Prostate gland (tissue), 2 donors: ENCODE measurements around the gene SMYD2. TPM values are rescaled to one million over a fixed set of nuclear protein-coding genes. Genes with fewer than 3 reads are reported as not detected.

ENCODE experiments used
- DNase-seq: peaks from one replicate; pipeline ENCODE4 v3.0.0-alpha.2; 2019; ENCODE audit warnings: low spot score
- H3K27ac ChIP-seq, 2 donors: fragments of 200-600 bp; sonication (generic); 2 replicates each; pipeline ENCODE4 v1.5.1; 2017 to 2019
- H3K27me3 ChIP-seq: fragments of 200-600 bp; sonication (generic); replicated peaks from 2 replicates; pipeline ENCODE4 v1.5.1; 2019; ENCODE audit not compliant: insufficient read depth
- H3K36me3 ChIP-seq, 2 donors: fragments of 200-600 bp; sonication (generic); 1 replicate in 1 of 2; 2 replicates in 1 of 2; pipeline versions ENCODE4 v1.5.1 to v1.8.1; 2017 to 2019
- H3K4me1 ChIP-seq: fragments of 200-600 bp; sonication (generic); replicated peaks from 2 replicates; pipeline ENCODE4 v1.5.1; 2019
- H3K4me3 ChIP-seq, 2 donors: fragments of 200-600 bp; sonication (generic); 2 replicates each; pipeline ENCODE4 v1.5.1; 2017 to 2019
- H3K9me3 ChIP-seq: fragments of 200-600 bp; sonication (generic); 2 replicates; pipeline ENCODE4 v1.5.1; 2017
- POLR2A ChIP-seq: fragments of 450-650 bp; IDR thresholded peaks from one replicate; pipeline ENCODE4 v1.6.1; 2016; ENCODE audit warnings: antibody characterized with exemption, mild to moderate bottlenecking
- POLR2AphosphoS5 ChIP-seq: sonication (generic); formaldehyde crosslinking; IDR thresholded peaks from one replicate; pipeline ENCODE4 v1.6.1; 2017; ENCODE audit warnings: antibody characterized with exemption
- WGBS: methylation state at CpG from one replicate; pipeline ENCODE4 v1.1.5; 2018; 5-methylcytosine and 5-hydroxymethylcytosine counted together
- intact Hi-C: fragments of 100-400 bp; cut with DNase I; formaldehyde crosslinking; loops from one replicate; pipeline ENCODE4 v1.14.2; 2022
- total RNA-seq, 2 donors: library from RNA; depleted of rRNA; stranded (reverse); fragments of >200 nt; gene quantifications; one replicate each; pipeline ENCODE4 v1.1.0, GENCODE V29; 2016
- TF ChIP-seq, protein P1 (sequence below), 4 experiments: fragments of 200-600 bp in 2 of 4; fragments of 450-650 bp in 2 of 4; sonication (generic) in 2 of 4; IDR thresholded peaks; 1 replicate in 3 of 4; 2 replicates in 1 of 4; pipeline ENCODE4 v1.5.1; 2016 to 2019; ENCODE audit warnings: antibody characterized with exemption in 4 of 4, mild to moderate bottlenecking in 2 of 4, moderate library complexity in 2 of 4

SMYD2 gene, protein sequence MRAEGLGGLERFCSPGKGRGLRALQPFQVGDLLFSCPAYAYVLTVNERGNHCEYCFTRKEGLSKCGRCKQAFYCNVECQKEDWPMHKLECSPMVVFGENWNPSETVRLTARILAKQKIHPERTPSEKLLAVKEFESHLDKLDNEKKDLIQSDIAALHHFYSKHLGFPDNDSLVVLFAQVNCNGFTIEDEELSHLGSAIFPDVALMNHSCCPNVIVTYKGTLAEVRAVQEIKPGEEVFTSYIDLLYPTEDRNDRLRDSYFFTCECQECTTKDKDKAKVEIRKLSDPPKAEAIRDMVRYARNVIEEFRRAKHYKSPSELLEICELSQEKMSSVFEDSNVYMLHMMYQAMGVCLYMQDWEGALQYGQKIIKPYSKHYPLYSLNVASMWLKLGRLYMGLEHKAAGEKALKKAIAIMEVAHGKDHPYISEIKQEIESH
- 10 to 100 TPM; 18.6 to 50.4 TPM for total RNA-seq

GRCh38 chr1:214281021-214281719 lies at the start of gene SMYD2:
Gene SMYD2 (plus strand): TSS chr1:214281159. CDS start chr1:214281255, 96 bp downstream.
- H3K4me1 ChIP-seq, result no peaks in the 10 kb centered on the region
- no peaks in the 10 kb centered on the region for H3K9me3 ChIP-seq
- TF ChIP-seq POLR2A (peak; percentile 52), POLR2AphosphoS5 (no peak)
- DNase-seq, result peak; percentile 65
- H3K27ac ChIP-seq, result peak within 1 kb of the TSS; percentile 79 to 80
- no peaks in the 10 kb centered on the region for H3K27me3 ChIP-seq
- H3K4me3 ChIP-seq, result peak within 1 kb of the TSS; percentile 83 to 84
- no peaks in the 10 kb centered on the region for H3K36me3 ChIP-seq
- intact Hi-C loops, result no loop called here
- WGBS, result 0% methylated on average over 22 of the region's 94 CpGs

DNA sequence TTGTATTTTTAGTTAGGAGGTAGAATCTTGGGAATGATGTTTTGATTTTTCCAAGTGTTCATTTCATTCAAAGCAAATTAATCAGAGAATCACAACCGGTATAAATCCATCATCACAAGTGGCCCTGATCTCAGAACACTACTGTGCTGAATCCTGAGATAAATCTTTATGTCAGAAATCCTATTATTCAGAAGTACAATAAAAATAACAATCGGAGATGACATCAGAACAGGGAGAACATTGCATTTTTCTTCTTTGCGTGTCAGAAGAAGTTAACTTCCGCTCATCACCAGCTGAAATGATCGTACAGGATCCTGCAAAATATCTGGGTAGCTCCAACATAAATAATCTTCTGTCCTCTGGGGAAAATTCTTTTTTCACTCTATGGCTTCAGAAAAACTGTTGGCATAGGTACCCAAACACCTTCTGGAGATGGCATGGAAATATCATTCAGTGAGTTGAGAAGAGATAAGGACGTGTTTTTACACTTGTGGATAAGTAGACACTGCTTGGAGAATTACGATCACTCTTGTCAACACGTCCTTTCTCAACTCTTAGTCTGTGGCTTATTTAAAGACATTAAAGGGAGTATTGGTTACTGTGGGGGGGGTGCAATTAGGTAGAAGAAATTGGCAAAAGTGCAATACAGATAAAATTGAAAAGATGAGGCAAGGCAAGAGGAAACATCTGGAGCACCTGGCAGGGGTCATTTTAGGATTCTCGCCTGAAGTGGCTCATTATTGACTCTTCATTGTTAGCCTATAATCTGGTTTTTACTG lies 46.9 kb upstream of the SMYD2 start:
- no peak for DNase-seq
- Histone ChIP-seq H3K4me3 (no peak overlapping the region), H3K27ac (no peak overlapping the region), H3K27me3 (no peaks in the 10 kb centered on the region), H3K9me3 (no peaks in the 10 kb centered on the region), H3K36me3 (no peaks in the 10 kb centered on the region), H3K4me1 (no peaks in the 10 kb centered on the region)
- no peak for TF ChIP-seq POLR2A
- TF ChIP-seq, protein P1, sequence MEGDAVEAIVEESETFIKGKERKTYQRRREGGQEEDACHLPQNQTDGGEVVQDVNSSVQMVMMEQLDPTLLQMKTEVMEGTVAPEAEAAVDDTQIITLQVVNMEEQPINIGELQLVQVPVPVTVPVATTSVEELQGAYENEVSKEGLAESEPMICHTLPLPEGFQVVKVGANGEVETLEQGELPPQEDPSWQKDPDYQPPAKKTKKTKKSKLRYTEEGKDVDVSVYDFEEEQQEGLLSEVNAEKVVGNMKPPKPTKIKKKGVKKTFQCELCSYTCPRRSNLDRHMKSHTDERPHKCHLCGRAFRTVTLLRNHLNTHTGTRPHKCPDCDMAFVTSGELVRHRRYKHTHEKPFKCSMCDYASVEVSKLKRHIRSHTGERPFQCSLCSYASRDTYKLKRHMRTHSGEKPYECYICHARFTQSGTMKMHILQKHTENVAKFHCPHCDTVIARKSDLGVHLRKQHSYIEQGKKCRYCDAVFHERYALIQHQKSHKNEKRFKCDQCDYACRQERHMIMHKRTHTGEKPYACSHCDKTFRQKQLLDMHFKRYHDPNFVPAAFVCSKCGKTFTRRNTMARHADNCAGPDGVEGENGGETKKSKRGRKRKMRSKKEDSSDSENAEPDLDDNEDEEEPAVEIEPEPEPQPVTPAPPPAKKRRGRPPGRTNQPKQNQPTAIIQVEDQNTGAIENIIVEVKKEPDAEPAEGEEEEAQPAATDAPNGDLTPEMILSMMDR (IDR thresholded peaks at IDR 0.05), result no peak
- TF ChIP-seq POLR2AphosphoS5, result no peak
- intact Hi-C loops, result no loop called here
- whole genome bisulfite sequencing, result 66% methylated on average over 9 of the region's 9 CpGs

GRCh38 chr1:214234635-214235025 lies 46.3 kb upstream of the SMYD2 start:
- WGBS, result 68% methylated on average over 3 of the region's 3 CpGs
- no peaks in the 10 kb centered on the region for H3K36me3 ChIP-seq
- H3K27me3 ChIP-seq, result no peaks in the 10 kb centered on the region
- intact Hi-C loops, result no loop called here
- no peak overlapping the region for H3K27ac ChIP-seq
- DNase-seq, result no peak
- no peaks in the 10 kb centered on the region for H3K9me3 ChIP-seq
- H3K4me1 ChIP-seq, result no peaks in the 10 kb centered on the region
- H3K4me3 ChIP-seq, result no peak overlapping the region
- TF ChIP-seq POLR2A (no peak), POLR2AphosphoS5 (no peak)
- TF ChIP-seq, protein P1 (IDR thresholded peaks at IDR 0.05), result no peak

GRCh38 chr1:214236477-214236876 lies 44.5 kb upstream of the SMYD2 start:
- TF ChIP-seq, protein P1 (IDR thresholded peaks at IDR 0.05), result no peak
- no peak for TF ChIP-seq POLR2A
- no peak for TF ChIP-seq POLR2AphosphoS5
- H3K9me3 ChIP-seq, result no peaks in the 10 kb centered on the region
- H3K27me3 ChIP-seq, result no peaks in the 10 kb centered on the region
- DNase-seq, result no peak
- WGBS, result 46% methylated on average over 2 of the region's 2 CpGs
- H3K27ac ChIP-seq, result no peak overlapping the region
- no peaks in the 10 kb centered on the region for H3K36me3 ChIP-seq
- no peaks in the 10 kb centered on the region for H3K4me1 ChIP-seq
- intact Hi-C loops, result no loop called here
- no peak overlapping the region for H3K4me3 ChIP-seq

GRCh38 chr1:214241060-214241459 lies 39.9 kb upstream of the SMYD2 start:
- no peaks in the 10 kb centered on the region for H3K27me3 ChIP-seq
- no peaks in the 10 kb centered on the region for H3K9me3 ChIP-seq
- intact Hi-C loops, result no loop called here
- DNase-seq, result no peak
- 79% methylated on average over 7 of the region's 7 CpGs for WGBS
- H3K4me1 ChIP-seq, result no peaks in the 10 kb centered on the region
- no peak for TF ChIP-seq POLR2A
- no peak for TF ChIP-seq POLR2AphosphoS5
- TF ChIP-seq, protein P1 (IDR thresholded peaks at IDR 0.05), result no peak
- no peaks in the 10 kb centered on the region for H3K36me3 ChIP-seq
- no peak overlapping the region for H3K4me3 ChIP-seq
- no peak overlapping the region for H3K27ac ChIP-seq
